Thyroid gland (tissue), 4 donors: ENCODE results near the gene SNCA.

Experiments used
- POLR2A ChIP-seq, 2 donors: fragments of 450-650 bp; IDR thresholded peaks; one replicate each; pipeline ENCODE4 v1.6.1; 2017; ENCODE audit warnings: antibody characterized with exemption in 2 of 2, mild to moderate bottlenecking in 2 of 2, moderate library complexity in 1 of 2
- TF ChIP-seq, protein P1 (sequence below), 6 experiments: fragments of 200-600 bp in 3 of 6; fragments of 450-650 bp in 3 of 6; sonication (generic) in 3 of 6; IDR thresholded peaks; one replicate each; pipeline ENCODE4 v1.5.1; 2016 to 2019; ENCODE audit warnings: antibody characterized with exemption in 6 of 6, mild to moderate bottlenecking in 2 of 6, inconsistent platforms in 1 of 6, moderate library complexity in 1 of 6

GRCh38 chr4:89860971-89861370, 24.0 kb upstream of the SNCA start:
- TF ChIP-seq, protein P1, sequence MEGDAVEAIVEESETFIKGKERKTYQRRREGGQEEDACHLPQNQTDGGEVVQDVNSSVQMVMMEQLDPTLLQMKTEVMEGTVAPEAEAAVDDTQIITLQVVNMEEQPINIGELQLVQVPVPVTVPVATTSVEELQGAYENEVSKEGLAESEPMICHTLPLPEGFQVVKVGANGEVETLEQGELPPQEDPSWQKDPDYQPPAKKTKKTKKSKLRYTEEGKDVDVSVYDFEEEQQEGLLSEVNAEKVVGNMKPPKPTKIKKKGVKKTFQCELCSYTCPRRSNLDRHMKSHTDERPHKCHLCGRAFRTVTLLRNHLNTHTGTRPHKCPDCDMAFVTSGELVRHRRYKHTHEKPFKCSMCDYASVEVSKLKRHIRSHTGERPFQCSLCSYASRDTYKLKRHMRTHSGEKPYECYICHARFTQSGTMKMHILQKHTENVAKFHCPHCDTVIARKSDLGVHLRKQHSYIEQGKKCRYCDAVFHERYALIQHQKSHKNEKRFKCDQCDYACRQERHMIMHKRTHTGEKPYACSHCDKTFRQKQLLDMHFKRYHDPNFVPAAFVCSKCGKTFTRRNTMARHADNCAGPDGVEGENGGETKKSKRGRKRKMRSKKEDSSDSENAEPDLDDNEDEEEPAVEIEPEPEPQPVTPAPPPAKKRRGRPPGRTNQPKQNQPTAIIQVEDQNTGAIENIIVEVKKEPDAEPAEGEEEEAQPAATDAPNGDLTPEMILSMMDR (IDR thresholded peaks at IDR 0.05), result no peak
- TF ChIP-seq POLR2A (IDR thresholded peaks at IDR 0.05), result no peak
